ENCODE data around the gene BCL11A.

- peak; percentile 92 to 98 (median 94) for TF ChIP-seq CTCF (IDR thresholded peaks at IDR 0.05)
- TF ChIP-seq POLR2A (IDR thresholded peaks at IDR 0.05) = no peak
These were observed 28.2 kb upstream of the BCL11A start for GRCh38 chr2:60581433-60582282.
